ENCODE results near the gene ZNF609.

- TF ChIP-seq ZNF274 (IDR thresholded peaks at IDR 0.05; ENCODE audit: low read depth, low read length) (no peak), SUZ12 (IDR thresholded peaks at IDR 0.05; ENCODE audit: extremely low read depth, insufficient read depth, insufficient read length) (no peak), YY1 (IDR thresholded peaks at IDR 0.05; ENCODE audit: insufficient read depth, insufficient read length) (no peak)
Measured at GRCh38 chr15:64483749-64484148, 23.4 kb downstream of the ZNF609 start.
